Stimulated activated CD8-positive, alpha-beta memory T cell treated with anti-CD3 and anti-CD28 coated beads, Interleukin-15, amount 100 ng/mL, for 1 hour (primary cell): ENCODE results near the gene SALL4.
"Not testable (repeated sequence)": the region's sequence is repeated elsewhere in the genome, so short reads cannot be mapped to it uniquely, and the experiment has no call there.

Source experiments
- DNase-seq: peaks from one replicate; pipeline ENCODE4 v3.0.0-alpha.2; 2020; ENCODE audit warnings: low read depth

The SALL4 gene

DNA sequence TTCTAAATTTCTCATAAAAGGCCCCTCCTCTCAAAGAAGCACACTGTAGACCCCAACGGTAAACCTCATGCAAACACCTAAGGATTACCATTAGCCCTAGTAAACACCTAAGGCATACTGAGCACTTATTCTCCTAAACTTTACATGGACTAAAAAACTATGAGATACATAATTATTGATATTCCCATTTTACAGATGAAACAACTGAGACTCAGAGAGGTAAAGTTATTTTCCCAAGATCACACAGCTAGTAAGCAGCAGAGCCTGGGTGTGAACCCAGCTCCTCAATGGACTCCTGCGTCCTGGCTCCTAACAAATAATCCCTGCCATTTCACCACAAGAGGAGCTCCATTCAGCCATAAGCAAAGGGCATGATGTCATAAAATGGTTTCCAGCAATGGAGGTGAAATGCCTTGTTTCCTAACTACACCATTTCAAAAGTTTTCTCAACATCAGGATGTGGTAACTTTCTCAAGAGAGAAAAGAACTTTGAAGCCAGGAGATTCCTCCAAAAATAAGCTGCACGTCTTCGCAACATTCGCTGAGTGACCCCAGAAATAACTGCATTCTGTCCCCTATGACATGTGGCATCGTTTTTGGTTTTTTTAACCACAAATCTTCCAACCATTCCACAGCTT, 38.2 kb downstream of the SALL4 start:
- DNase-seq: no peak

DNA sequence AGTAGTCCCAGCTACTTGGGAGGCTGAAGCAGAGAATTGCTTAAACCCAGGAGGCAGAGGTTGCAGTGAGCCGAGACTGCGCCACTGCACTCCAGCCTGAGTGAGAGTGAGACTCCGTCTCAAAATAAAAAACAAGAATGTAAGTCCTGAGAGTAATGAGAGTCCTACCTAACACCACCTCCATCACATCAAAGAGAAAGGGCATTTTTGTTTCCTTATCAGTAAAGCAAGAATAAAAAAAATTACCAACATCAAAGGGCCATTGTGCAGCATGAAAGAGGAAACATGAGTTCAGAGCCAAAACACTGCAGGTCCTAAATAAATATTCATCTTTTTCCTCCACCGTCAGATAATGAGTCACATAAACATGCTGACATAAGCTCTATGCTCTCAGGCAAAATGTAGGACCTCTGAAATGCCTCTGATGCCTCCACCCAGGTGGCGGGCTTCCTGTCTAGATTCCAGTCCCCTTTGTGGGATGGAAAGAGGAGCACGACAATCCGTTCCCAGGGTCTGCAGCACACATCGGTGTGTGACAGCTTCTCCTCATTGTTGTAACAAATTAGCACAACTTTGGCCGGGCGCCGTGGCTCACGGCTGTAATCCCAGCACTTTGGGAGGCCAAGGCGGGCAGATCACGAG, 41.3 kb downstream of the SALL4 start:
- DNase-seq: no peak

DNA sequence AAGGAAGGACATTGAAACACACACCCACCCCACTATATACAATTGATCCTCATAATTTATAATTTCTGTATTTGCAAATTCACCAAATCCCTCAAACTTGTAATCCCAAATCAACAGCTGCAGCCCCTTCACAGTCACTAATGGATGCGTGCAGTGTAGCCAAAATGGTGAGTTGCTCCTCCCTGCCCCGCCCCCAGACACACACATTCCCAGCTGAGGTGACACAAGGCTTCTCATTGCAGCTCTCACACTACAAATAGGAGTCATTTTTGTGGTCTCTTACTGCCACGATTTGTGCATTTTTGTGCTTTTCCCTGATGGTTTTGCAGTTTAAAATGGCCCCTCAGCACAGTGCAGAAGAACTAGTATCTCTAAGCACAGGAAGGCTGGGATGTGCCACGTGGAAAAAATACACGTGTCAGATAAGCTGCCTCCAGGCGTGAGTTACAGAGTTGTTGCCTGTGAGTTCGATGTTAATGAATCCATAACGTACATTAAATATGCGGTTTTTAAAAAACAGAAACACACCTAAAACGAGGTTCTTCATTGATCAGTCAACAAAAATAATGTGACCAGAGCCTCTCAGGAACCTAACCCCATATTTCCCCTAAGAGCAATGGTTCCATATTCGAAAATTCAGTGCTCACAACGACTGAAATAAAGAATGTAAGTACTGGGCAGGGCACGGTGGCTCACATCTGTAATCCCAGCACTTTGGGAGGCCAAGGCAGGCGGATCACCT, 42.4 kb downstream of the SALL4 start:
- DNase-seq: no peak

DNA sequence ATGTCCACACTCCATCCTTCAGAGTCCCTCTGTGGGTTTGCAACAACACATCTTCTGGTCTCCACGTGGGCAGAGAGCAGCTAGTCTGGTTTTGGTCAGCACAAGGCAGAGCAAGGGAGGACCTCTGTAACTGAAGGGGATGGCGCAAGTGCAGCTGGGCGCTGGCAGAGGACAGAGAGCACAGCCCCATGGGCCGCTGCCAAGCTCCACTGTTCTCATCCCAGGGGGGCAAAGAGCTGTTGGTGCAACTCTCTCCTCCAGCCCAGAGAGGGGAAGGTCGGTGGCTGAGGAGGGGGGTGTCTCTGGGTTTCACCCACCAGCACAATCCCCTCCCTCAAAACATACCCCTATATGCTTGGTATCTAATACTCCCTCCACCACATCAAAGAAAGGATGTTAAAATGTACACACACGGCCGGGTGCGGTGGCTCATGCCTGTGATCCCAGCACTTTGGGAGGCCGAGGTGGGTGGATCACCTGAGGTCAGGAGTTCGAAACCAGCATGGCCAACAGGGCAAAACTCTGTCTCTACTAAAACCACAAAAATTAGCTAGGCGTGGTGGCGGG, 43.3 kb downstream of the SALL4 start:
- no peak for DNase-seq

DNA sequence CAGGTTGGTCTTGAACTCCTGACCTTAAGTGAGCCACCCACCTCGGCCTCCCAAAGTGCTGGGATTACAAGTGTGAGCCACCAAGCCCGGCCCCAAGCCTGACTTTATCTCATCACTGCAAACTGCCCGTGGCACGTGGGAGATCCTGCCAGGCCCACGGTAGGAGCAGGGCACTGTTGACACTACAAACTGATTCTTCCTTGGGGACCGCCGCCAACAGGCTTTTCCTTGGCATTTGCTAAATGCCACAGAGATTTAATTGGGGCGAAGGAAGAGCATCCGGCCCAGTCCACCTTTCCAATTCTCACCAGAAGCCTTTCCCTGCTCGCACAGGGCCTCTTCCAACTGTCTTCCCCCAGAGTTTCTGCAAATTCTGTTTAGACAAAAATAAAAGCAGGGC, 45.1 kb downstream of the SALL4 start:
- no peak for DNase-seq

DNA sequence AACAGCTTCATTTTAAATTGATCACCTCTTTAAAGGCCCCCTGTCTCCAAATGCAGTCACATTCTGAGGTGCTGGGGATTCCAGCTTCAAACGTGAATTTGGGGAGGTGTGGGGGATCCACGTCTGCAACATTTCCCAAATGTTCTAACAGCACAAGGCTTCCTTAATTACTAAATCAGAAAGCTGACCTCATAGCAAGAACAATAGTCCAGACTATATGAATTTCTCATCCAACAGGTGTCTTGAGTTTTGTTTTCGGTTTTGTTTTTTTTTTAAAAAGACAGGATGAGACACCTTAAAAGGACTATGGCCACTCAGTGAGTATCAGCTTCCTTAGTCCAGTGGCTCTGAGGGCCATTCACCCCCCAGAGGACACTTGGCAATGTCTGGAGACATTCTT, 45.7 kb downstream of the SALL4 start:
- DNase-seq: no peak

DNA sequence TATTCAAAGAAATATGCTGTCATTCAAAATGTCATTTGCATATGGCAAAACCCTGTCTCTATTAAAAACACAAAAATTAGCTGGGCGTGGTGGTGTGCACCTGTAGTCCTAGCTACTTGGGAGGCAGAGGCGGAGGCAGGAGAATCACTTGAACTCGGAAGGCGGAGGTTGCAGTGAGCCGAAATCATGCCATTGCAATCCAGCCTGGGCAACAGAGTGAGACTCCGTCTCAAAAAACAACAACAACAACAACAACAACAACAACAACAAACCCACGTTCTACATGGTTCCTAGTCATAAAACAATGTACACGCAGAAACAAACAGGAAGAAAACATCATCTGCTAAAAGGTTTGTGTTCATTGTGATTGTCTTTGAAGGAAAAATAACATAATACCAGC, 49.1 kb downstream of the SALL4 start:
- DNase-seq: not testable (repeated sequence)

DNA sequence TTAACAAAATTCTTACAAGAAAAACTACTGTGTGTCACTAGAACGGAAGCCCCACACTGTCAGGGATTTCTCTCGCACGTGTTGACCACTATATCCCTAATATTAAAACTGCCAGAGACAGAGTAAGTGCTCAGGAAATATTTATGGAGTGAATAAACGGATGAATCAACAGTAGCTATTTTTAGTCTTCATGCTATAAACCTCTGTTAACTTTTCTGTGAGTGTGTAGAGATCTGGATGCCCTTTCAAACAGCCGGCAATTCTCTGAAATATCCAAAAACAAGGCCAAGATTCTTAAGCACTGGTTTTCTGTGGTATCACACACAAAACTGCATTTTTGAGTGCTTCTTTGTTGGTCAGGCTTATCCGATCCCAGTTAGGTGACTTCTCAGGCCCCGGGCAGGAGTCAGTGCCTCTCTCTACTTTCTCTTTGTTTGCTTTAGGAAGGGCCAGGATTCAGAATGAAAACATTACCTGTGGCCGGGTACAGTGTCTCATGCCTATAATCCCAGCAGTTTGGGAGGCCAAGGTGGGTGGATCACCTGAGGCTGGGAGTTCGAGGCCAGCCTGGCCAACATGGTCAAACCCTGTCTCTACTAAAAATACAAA, 49.9 kb downstream of the SALL4 start:
- DNase-seq: no peak

DNA sequence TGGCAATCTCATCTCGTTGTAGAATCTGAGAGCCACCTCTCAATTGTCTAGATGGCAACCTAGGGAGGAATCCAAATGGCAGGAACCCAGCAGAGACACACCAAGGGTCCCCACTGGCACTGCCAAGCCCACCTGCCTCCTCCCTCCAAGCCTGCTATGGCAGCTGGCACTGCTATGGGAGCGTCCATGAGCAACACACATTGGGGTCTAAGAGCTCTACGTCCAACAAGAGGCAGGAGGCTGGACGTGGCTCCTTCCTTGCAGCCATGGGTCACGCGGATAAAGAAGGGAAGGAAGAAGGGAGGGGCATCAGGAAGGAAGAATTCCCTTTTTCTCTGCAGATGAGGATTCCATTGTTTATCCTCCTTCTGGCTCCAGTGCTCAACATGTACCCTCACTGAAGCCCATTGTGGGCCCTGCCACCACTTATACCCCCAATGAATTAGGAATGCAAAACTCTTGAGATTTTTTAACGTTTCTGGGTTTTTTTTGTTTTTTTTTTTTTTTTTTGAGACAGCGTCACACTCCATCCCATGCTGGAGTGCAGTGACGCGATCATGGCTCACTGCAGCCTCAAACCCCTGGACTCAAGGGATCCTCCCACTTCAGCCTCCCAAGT, 51.4 kb downstream of the SALL4 start:
- no peak for DNase-seq

DNA sequence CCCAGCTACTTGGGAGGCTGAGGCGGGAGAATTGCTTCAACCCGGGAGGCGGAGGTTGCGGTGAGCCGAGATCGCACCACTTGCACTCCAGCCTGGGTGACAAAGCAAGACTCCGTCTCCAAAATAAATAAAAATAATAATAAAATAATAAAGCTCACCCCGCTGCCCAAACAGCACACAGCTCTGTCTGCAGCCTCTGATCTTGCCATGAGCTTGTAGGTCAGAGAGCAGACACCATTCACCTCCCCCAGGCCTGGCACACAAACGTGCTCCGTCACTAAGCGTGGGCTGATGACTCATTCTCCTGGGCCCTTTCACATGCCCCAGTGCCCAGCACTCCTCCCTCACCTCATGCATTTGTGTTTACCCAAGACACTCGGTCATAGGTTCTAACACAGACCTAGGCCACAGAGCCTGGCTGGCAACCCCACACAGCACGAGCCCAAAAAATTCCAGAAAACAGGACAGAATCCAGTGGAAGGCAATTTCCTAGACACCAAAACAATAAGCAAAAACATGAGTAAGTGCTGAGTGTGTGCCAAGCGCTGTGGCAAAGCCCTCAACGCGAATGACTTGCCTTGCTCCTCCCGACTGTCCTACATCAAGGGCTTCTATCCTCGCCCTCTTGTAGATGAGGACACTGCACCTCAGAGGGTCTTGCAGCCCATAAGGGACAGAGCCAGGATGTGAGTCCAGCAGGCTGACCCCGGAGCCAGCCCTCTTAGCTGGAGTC, 52.1 kb downstream of the SALL4 start:
- DNase-seq: no peak

DNA sequence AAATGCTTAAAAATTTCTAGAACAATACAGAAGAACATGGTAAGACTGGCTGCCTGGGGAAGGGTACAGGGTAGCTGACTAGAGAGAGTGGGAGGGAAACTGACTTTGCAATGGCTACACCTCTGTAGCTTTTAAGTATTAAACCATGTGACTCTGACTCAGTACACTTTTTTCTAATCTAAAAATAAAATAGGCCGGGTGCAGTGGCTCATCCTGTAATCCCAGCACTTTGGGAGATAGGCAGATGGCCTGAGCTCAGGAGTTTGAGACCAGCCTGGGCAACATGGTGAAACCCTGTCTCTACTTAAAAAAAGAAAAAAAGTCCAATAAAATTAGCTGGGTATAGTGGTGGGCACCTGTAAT, 52.7 kb downstream of the SALL4 start:
- DNase-seq: no peak

DNA sequence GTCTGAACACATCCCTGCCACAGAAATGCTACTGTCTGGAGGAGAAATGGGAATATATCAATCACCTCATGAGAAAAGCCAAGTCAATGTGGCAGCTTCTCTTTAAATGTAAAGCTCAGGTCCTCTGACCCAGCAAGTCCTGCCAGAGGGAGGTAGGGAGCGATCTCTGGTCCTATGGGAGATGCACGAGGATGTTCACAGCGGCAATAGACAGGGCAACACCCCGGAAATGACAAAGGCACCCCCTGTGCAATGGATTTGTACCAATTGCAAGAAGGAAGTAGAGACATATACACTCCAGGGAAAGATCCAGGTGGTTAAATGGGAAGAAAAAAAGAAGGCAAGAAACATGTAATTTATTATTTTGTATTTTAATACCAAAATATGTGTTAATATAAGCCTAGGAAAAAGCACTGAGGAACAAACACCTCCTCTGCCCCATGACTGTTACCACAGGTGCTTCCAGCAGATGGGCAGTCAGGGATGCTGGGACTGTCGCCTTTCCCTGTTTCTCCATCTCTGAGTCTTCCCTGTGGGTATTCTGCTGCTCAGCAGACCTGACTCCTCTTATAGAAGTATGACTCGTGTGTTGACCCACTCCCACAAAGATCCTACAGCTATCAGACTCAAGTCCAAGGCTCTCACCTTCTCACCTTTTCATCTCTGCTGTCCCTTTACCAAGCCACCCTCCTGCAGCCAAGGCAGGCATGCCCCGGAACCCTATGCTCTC, 55.0 kb downstream of the SALL4 start:
- DNase-seq: no peak

DNA sequence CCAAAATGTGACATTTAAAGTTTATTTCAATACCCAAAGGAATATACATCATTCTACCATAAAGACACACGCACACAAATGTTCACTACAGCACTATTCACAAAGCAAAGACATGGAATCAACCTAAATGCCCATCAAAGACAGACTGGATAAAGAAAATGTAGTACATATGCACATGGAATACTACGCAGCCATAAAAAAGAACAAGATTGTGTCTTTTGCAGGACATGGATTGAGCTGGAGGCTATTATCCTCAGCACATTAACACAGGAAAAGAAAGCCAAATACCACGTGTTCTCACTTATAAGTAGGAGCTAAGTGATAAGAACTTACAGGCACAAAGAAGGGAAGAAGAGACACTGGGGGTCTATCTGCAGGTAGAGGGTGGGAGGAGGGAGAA, 56.5 kb downstream of the SALL4 start:
- DNase-seq: no peak

DNA sequence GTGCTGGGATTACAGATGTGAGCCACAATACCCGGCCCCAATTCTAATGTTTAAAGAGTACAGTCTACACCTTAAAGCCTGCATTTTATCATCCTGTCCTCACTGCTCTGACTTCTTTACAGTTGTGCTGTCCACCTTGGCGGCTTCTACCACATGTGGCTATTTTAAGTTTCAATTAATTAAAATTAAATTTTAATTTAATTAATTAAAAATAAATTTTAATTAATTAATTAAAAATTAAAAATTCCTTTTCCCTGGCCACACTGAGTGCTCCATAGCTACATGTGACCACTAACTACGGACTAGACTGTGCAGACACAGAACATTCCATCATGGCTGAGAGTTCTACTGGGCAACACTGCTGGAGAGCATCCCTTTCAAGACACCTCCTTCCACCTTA, 61.5 kb downstream of the SALL4 start:
- no peak for DNase-seq

DNA sequence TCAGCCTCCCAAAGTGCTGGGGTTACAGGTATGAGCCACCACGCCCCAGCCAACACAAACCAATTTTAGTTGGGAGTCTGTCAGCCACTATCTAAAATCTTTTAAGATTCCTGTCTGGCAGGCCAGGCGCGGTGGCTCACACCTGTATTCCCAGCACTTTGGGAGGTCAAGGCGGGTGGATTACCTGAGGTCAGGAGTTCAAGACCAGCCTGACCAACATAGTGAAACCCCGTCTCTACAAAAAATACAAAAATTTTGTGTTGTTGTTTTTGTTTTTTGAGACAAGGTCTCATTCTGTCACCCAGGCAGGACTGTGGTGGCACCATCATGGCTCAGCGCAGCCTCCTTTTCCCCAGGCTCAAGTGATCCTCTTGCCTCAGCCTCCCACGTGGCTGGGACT, 62.0 kb downstream of the SALL4 start:
- DNase-seq: not testable (repeated sequence)

DNA sequence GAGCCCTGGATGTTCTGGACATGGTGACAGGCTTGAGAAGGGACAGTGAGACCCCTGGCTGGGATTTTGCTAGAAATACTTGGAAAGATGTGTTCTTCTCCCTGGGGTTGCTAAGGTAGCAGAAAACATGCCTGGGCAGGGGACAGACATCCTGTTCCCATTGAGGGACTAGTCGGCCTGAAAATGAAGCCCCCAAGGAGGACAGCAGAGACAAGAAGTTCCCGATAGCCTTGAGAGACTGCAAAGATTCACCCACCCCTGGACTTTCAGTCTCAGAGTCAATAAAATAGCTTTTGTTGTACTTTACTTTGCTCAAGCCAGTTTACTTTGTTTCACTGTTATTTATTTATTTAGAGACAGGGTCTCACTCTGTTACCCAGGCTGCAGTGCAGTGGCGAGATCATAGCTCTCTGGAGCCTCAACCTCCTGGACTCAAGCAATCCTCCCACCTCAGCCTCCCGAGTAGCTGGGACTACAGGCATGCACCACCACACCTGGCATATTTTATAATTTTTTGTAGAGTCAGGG, 62.5 kb downstream of the SALL4 start:
- no peak for DNase-seq

DNA sequence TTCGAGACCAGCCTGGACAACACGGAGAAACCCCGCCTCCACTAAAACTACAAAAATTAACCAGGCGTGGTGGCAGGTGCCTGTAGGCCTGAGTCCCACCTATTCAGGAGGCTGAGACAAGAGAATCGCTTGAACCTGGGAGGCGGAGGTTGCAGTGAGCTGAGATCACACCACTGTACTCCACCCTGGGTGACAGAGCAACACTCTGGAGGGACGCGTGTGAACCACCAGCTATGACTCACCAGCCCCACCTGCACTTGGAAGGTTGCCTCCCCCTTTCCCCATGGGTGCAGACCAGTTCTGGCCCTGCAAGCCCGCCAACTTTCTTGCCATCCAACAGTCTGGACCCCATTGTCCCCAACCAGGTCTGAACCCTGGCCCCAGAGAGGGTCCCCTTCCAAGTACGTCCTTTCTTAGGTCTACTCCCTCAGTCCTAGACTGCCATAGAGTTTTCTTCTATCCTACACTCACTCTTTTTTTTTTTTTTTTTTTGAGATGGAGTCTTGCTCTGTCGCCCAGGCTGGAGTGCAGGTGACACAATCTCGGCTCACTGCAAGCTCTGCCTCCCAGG, 63.4 kb downstream of the SALL4 start:
- DNase-seq: no peak

DNA sequence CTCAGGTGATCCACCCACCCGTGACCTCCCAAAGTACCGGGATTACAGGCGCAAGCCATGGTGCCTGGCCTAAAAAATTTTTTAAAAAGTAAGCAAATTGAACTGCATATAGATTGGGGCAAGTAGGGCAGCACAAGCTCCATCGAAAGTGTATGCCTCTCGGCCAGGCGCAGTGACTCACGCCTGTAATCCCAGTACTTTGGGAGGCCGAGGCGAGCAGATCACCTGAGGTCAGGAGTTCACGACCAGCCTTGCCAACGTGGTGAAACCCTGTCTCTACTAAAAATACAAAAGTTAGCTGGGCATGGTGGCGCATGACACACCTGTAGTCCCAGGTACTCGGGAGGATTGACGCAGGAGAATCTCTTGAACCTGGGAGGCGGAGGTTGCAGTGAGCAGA, 64.1 kb downstream of the SALL4 start:
- not testable (repeated sequence) for DNase-seq

DNA sequence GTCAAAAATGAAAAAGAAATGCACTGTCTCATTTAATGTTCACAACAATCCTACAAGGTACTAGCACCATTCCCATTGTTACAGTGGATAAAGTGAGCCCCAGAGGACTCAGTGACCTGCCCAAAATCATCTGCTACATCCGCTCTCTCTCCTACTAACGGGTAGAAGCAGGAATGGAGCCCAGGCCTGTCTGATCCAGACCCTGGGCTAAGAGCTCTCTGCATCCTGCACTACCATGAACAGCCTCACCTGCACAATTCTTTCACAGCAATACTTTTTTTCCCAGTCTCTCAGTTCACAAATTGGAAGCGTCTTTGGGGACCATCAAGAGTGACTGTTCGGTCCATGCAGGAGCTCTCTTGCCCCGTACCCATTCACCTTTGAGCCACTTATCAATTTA, 65.4 kb downstream of the SALL4 start:
- no peak for DNase-seq
